Measurements from ENCODE around the gene MYO18B.

- TF ChIP-seq CTCF (IDR thresholded peaks at IDR 0.05), result no peak
- no peak for TF ChIP-seq EZH2 (IDR thresholded peaks at IDR 0.05; ENCODE audit: borderline replicate concordance, insufficient read depth, low read depth, low read length, poor library complexity, severe bottlenecking)
Observed at GRCh38 chr22:25941365-25941960, 199.5 kb downstream of the MYO18B start.
